ENCODE results near the gene PALLD.
"Not testable (repeated sequence)": the region's sequence is repeated elsewhere in the genome, so short reads cannot be mapped to it uniquely, and the experiment has no call there.

The PALLD gene

GRCh38 chr4:168931215-168931650, 434.4 kb downstream of the PALLD start:
- no peak for DNase-seq

GRCh38 chr4:168932138-168932537, 435.3 kb downstream of the PALLD start:
- no peak for DNase-seq

GRCh38 chr4:168933423-168933822, 436.6 kb downstream of the PALLD start:
- DNase-seq: no peak

- DNase-seq: not testable (repeated sequence)
Measured at GRCh38 chr4:168937473-168937872, 440.6 kb downstream of the PALLD start.

GRCh38 chr4:168942985-168943384, 446.1 kb downstream of the PALLD start:
- no peak for DNase-seq

- no peak for DNase-seq
Measured at GRCh38 chr4:168945291-168945690, 448.4 kb downstream of the PALLD start.

- not testable (repeated sequence) for DNase-seq
Measured at GRCh38 chr4:168952821-168953246, 456.0 kb downstream of the PALLD start.

GRCh38 chr4:168955674-168956073, 458.8 kb downstream of the PALLD start:
- no peak for DNase-seq

- DNase-seq: no peak
Measured at GRCh38 chr4:168960716-168961115, 463.9 kb downstream of the PALLD start.

GRCh38 chr4:168972596-168972995, 475.7 kb downstream of the PALLD start:
- DNase-seq: no peak

Measured in activated T-cell treated with anti-CD3 and anti-CD28 coated beads for 4 hours (primary cell).